ENCODE results near the gene DOCK9.

DOCK9 gene

GRCh38 chr13:98977568-98978265, at the start of gene DOCK9:
TSS of gene DOCK9 (minus strand) at chr13:98978064. CDS start at chr13:98977909, 155 bp downstream.
- DNase-seq (ENCODE audit: low spot score), result peak; percentile 59

GRCh38 chr13:99027260-99027659, 49.4 kb upstream of the DOCK9 start:
- DNase-seq (ENCODE audit: low spot score), result no peak

- DNase-seq (ENCODE audit: low spot score), result no peak
These were observed 45.1 kb upstream of the DOCK9 start for GRCh38 chr13:99022941-99023340.

GRCh38 chr13:99018418-99019180, 40.7 kb upstream of the DOCK9 start:
- DNase-seq (ENCODE audit: low spot score), result peak; percentile 10

- DNase-seq (ENCODE audit: low spot score), result no peak
These were observed 38.0 kb upstream of the DOCK9 start for GRCh38 chr13:99015606-99016490.

GRCh38 chr13:99014522-99014921, 36.7 kb upstream of the DOCK9 start:
- no peak for DNase-seq (ENCODE audit: low spot score)

GRCh38 chr13:99013951-99014350, 36.1 kb upstream of the DOCK9 start:
- no peak for DNase-seq (ENCODE audit: low spot score)

- no peak for DNase-seq (ENCODE audit: low spot score)
These were observed 34.7 kb upstream of the DOCK9 start for GRCh38 chr13:99012539-99012938.

GRCh38 chr13:99009987-99010551, 32.2 kb upstream of the DOCK9 start:
- no peak for DNase-seq (ENCODE audit: low spot score)

GRCh38 chr13:99008577-99008976, 30.7 kb upstream of the DOCK9 start:
- no peak for DNase-seq (ENCODE audit: low spot score)

GRCh38 chr13:99007414-99007986, 29.6 kb upstream of the DOCK9 start:
- DNase-seq (ENCODE audit: low spot score), result no peak

GRCh38 chr13:99005609-99006008, 27.7 kb upstream of the DOCK9 start:
- DNase-seq (ENCODE audit: low spot score), result no peak

GRCh38 chr13:99004978-99005377, 27.1 kb upstream of the DOCK9 start:
- no peak for DNase-seq (ENCODE audit: low spot score)

GRCh38 chr13:99003851-99004471, 26.1 kb upstream of the DOCK9 start:
- no peak for DNase-seq (ENCODE audit: low spot score)

GRCh38 chr13:99003186-99003585, 25.3 kb upstream of the DOCK9 start:
- DNase-seq (ENCODE audit: low spot score), result no peak

- no peak for DNase-seq (ENCODE audit: low spot score)
These were observed 24.4 kb upstream of the DOCK9 start for GRCh38 chr13:99002172-99002710.

- DNase-seq (ENCODE audit: low spot score), result no peak
These were observed 22.3 kb upstream of the DOCK9 start for GRCh38 chr13:99000137-99000536.

- DNase-seq (ENCODE audit: low spot score), result no peak
These were observed 21.7 kb upstream of the DOCK9 start for GRCh38 chr13:98999639-98999952.

- DNase-seq (ENCODE audit: low spot score), result no peak
These were observed 21.2 kb upstream of the DOCK9 start for GRCh38 chr13:98998831-98999638.
